Upper lobe of left lung (tissue), 6 donors: ENCODE measurements around the gene BIVM. TPM values are rescaled to one million over a fixed set of nuclear protein-coding genes. Genes with fewer than 3 reads are reported as not detected.

ENCODE experiments used
- ATAC-seq, 2 donors: fragments of 200-7000 bp; cut with Tn5 transposase; one replicate each; pipeline ENCODE4 v1.9.1; 2022; ENCODE audit warnings: mild to moderate bottlenecking in 2 of 2, moderate library complexity in 2 of 2; ENCODE audit not compliant: low FRiP score in 2 of 2
- DNase-seq, 2 donors: peaks; one replicate each; pipeline ENCODE4 v3.0.0-alpha.2; 2019 to 2020
- H3K27ac ChIP-seq, 4 donors: fragments of 200-600 bp; sonication (generic); one replicate each; pipeline ENCODE4 v1.5.1; 2016 to 2019
- H3K27me3 ChIP-seq, 4 donors: fragments of 200-600 bp; sonication (generic); one replicate each; pipeline ENCODE4 v1.5.1; 2017 to 2019
- H3K36me3 ChIP-seq, 4 donors: fragments of 200-600 bp; sonication (generic); one replicate each; pipeline ENCODE4 v1.5.1; 2016 to 2019
- H3K4me1 ChIP-seq, 4 donors: fragments of 200-600 bp; sonication (generic); one replicate each; pipeline ENCODE4 v1.5.1; 2018 to 2019
- H3K4me3 ChIP-seq, 4 donors: fragments of 200-600 bp; sonication (generic); one replicate each; pipeline ENCODE4 v1.5.1; 2017 to 2019; ENCODE audit warnings: mild to moderate bottlenecking in 2 of 4, moderate library complexity in 1 of 4
- H3K9me3 ChIP-seq, 4 donors: fragments of 200-600 bp; sonication (generic); one replicate each; pipeline ENCODE4 v1.5.1; 2018 to 2019
- CTCF ChIP-seq, 6 experiments: fragments of 450-650 bp in 4 of 6; fragments of 200-600 bp in 2 of 6; sonication (generic) in 2 of 6; IDR thresholded peaks; one replicate each; pipeline ENCODE4 v1.5.1; 2016 to 2019; ENCODE audit warnings: antibody characterized with exemption in 6 of 6
- EP300 ChIP-seq, 4 donors: sonication (generic); formaldehyde crosslinking; IDR thresholded peaks; one replicate each; pipeline ENCODE4 v1.5.1; 2017; ENCODE audit warnings: antibody characterized with exemption in 4 of 4, control low read depth in 2 of 4
- POLR2A ChIP-seq, 4 donors: fragments of 450-650 bp; IDR thresholded peaks; one replicate each; pipeline ENCODE4 v1.5.1; 2016 to 2017; ENCODE audit warnings: antibody characterized with exemption in 4 of 4, mild to moderate bottlenecking in 2 of 4
- POLR2AphosphoS5 ChIP-seq, 2 donors: sonication (generic); formaldehyde crosslinking; IDR thresholded peaks; one replicate each; pipeline ENCODE4 v1.5.1; 2017; ENCODE audit warnings: antibody characterized with exemption in 2 of 2
- WGBS, 2 donors: methylation state at CpG; one replicate each; pipeline ENCODE4 v1.1.5; 2017 to 2018; 5-methylcytosine and 5-hydroxymethylcytosine counted together
- total RNA-seq, 6 donors: library from RNA; depleted of rRNA in 4 of 6; stranded (reverse); fragments of >200 nt in 4 of 6; gene quantifications; one replicate each; pipeline versions ENCODE4 v1.1.0 to v1.2.1, GENCODE V29; 2016 to 2021
- donor health status: DM: no; HTN: no; CAD: no; lungs with moderate emphysema.
- donor health status: DM: no; HTN: yes; CAD: no; lungs with severe emphysema.

BIVM gene
- total RNA-seq, 6 donors from 2014 or later = 7.1 to 45.1 (median 15.6) TPM

GRCh38 chr13:102839462-102839861 is 40.5 kb downstream of the BIVM start:
- Histone ChIP-seq H3K9me3 (no peaks in the 10 kb centered on the region), H3K4me3 (no peak overlapping the region), H3K27ac (no peak overlapping the region), H3K27me3 (no peaks in the 10 kb centered on the region), H3K36me3 (peaks cover 2 to 49% (median 4%) of the 10 kb centered on the region in 4 donors), H3K4me1 (no peaks in the 10 kb centered on the region)
- WGBS, 2 donors = 89 to 93% methylated on average over 5 of the region's 5 CpGs
- DNase-seq = no peak
- ATAC-seq = no peak
- TF ChIP-seq CTCF (IDR thresholded peaks at IDR 0.05) (no peak), POLR2A (IDR thresholded peaks at IDR 0.05) (no peak), POLR2AphosphoS5 (IDR thresholded peaks at IDR 0.05) (no peak), EP300 (IDR thresholded peaks at IDR 0.05) (no peak)

DNA sequence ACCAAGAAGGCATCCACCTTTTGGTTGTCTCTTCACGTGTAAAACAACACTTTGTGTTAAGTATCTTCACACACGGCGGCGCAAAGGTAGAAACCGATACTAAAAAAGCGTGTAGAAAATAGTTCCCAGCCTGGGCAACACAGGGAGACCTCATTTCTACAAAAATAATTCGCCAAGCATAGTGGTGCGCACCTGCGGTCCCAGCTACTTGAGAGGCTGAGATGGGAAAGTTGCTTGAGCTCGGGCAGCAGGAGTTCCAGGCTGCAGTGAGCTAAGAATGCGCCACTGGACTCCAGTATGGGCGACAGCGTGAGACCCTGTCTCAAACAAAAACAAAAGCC is 46.3 kb downstream of the BIVM start:
- peak in 1 of 2 donors; percentile 35 for ATAC-seq
- no peak for TF ChIP-seq CTCF (IDR thresholded peaks at IDR 0.05)
- no peak for TF ChIP-seq EP300 (IDR thresholded peaks at IDR 0.05)
- no peak for TF ChIP-seq POLR2A (IDR thresholded peaks at IDR 0.05)
- no peak for TF ChIP-seq POLR2AphosphoS5 (IDR thresholded peaks at IDR 0.05)

GRCh38 chr13:102845630-102846260 is 46.8 kb downstream of the BIVM start, which contains the start of gene ERCC5:
ERCC5 (plus strand) TSS chr13:102846032; CDS start chr13:102846267, 235 bp downstream.
- H3K36me3 ChIP-seq = no peaks in the 10 kb centered on the region
- H3K27ac ChIP-seq = peak within 1 kb of the TSS; percentile 97 to 99 (median 98)
- DNase-seq (peak; percentile 89 to 92), ATAC-seq (peak; percentile 96 to 97)
- TF ChIP-seq POLR2A (IDR thresholded peaks at IDR 0.05) (peak; percentile 16 to 90 (median 76)), EP300 (IDR thresholded peaks at IDR 0.05) (peak in 3 of 4 donors; percentile 14 to 89 (median 34)), POLR2AphosphoS5 (IDR thresholded peaks at IDR 0.05) (peak; percentile 98 to 99), CTCF (IDR thresholded peaks at IDR 0.05) (peak in 4 of 6 experiments; percentile 7 to 40 (median 22))
- peaks cover 10 to 33% (median 13%) of the 10 kb centered on the region in 4 donors for H3K4me1 ChIP-seq
- peaks cover 0 to 2% (median 0%) of the 10 kb centered on the region in 4 donors for H3K9me3 ChIP-seq
- peak within 1 kb of the TSS; percentile 62 to 100 (median 88) for H3K4me3 ChIP-seq
- no peaks in the 10 kb centered on the region for H3K27me3 ChIP-seq
- WGBS, 2 donors = 0 to 1% methylated on average over 18 to 49 of the region's 49 CpGs

More for the DNA sequence above, 46.3 kb downstream of the BIVM start:
- Histone ChIP-seq H3K4me1 (peaks cover 10 to 33% (median 13%) of the 10 kb centered on the region in 4 donors), H3K27me3 (no peaks in the 10 kb centered on the region), H3K27ac (peak overlapping the region; percentile 97 to 99 (median 98)), H3K36me3 (no peaks in the 10 kb centered on the region), H3K4me3 (peak overlapping the region; percentile 40 to 100 (median 88)), H3K9me3 (peaks cover 0 to 2% (median 0%) of the 10 kb centered on the region in 4 donors)
- no peak for DNase-seq
- 1 to 5% methylated on average over 13 of the region's 13 CpGs for WGBS, 2 donors

GRCh38 chr13:102846261-102847015 is 47.5 kb downstream of the BIVM start:
- Histone ChIP-seq H3K9me3 (peaks cover 0 to 2% (median 0%) of the 10 kb centered on the region in 4 donors), H3K4me3 (peak overlapping the region; percentile 62 to 100 (median 88)), H3K27me3 (no peaks in the 10 kb centered on the region), H3K4me1 (peaks cover 10 to 33% (median 13%) of the 10 kb centered on the region in 4 donors), H3K36me3 (no peaks in the 10 kb centered on the region), H3K27ac (peak overlapping the region; percentile 97 to 99 (median 98))
- peak in 1 of 2 donors; percentile 11 for TF ChIP-seq POLR2AphosphoS5 (IDR thresholded peaks at IDR 0.05)
- no peak for TF ChIP-seq EP300 (IDR thresholded peaks at IDR 0.05)
- peak; percentile 70 to 75 for ATAC-seq
- peak; percentile 57 to 81 for DNase-seq
- WGBS, 2 donors = 1% methylated on average over 20 to 31 of the region's 31 CpGs
